Activated naive CD8-positive, alpha-beta T cell (primary cell): ENCODE measurements around the gene FEV.
A peak's percentile ranks its signal among the peaks of the same experiment; 100 is the strongest.

Source experiments
- H3K27ac Mint-ChIP-seq: one replicate; pipeline ENCODE4 v1.8.0; 2021; ENCODE audit warnings: mixed read lengths
- H3K27me3 Mint-ChIP-seq: one replicate; pipeline ENCODE4 v1.8.0; 2021; ENCODE audit warnings: mixed read lengths
- H3K36me3 Mint-ChIP-seq: one replicate; pipeline ENCODE4 v1.8.0; 2021; ENCODE audit warnings: mixed read lengths
- H3K4me1 Mint-ChIP-seq: one replicate; pipeline ENCODE4 v1.8.0; 2021; ENCODE audit warnings: low read depth, mixed read lengths
- H3K4me3 Mint-ChIP-seq: one replicate; pipeline ENCODE4 v1.8.0; 2021; ENCODE audit warnings: mild to moderate bottlenecking, mixed read lengths
- H3K9me3 Mint-ChIP-seq: one replicate; pipeline ENCODE4 v1.8.0; 2021; ENCODE audit warnings: low read depth, mixed read lengths

Gene FEV

GRCh38 chr2:218979846-218980734 is 4.9 kb downstream of the FEV start:
- no peaks in the 10 kb centered on the region for H3K36me3 Mint-ChIP-seq
- H3K9me3 Mint-ChIP-seq: no peaks in the 10 kb centered on the region
- peak overlapping the region; percentile 79 for H3K4me3 Mint-ChIP-seq
- H3K27me3 Mint-ChIP-seq: peaks cover 43% of the 10 kb centered on the region
- H3K27ac Mint-ChIP-seq: no peak overlapping the region
- peaks cover 35% of the 10 kb centered on the region for H3K4me1 Mint-ChIP-seq

- Mint-ChIP-seq H3K9me3 (no peaks in the 10 kb centered on the region), H3K36me3 (no peaks in the 10 kb centered on the region), H3K4me1 (peaks cover 6% of the 10 kb centered on the region), H3K27ac (no peak overlapping the region), H3K4me3 (no peak overlapping the region), H3K27me3 (peaks cover 42% of the 10 kb centered on the region)
Measured at GRCh38 chr2:218975060-218975777, 9.8 kb downstream of the FEV start.

GRCh38 chr2:218970894-218971293 is 14.1 kb downstream of the FEV start:
- peaks cover 4% of the 10 kb centered on the region for H3K9me3 Mint-ChIP-seq
- no peaks in the 10 kb centered on the region for H3K36me3 Mint-ChIP-seq
- H3K27me3 Mint-ChIP-seq: peaks cover 31% of the 10 kb centered on the region
- H3K27ac Mint-ChIP-seq: no peak overlapping the region
- H3K4me1 Mint-ChIP-seq: no peaks in the 10 kb centered on the region
- H3K4me3 Mint-ChIP-seq: no peak overlapping the region

GRCh38 chr2:218964041-218964771 is 20.8 kb downstream of the FEV start:
- Mint-ChIP-seq H3K4me3 (no peak overlapping the region), H3K36me3 (no peaks in the 10 kb centered on the region), H3K9me3 (no peaks in the 10 kb centered on the region), H3K4me1 (peaks cover 7% of the 10 kb centered on the region), H3K27me3 (peaks cover 37% of the 10 kb centered on the region), H3K27ac (no peak overlapping the region)

GRCh38 chr2:218963601-218964000 is 21.4 kb downstream of the FEV start:
- no peaks in the 10 kb centered on the region for H3K36me3 Mint-ChIP-seq
- H3K4me3 Mint-ChIP-seq: no peak overlapping the region
- peaks cover 39% of the 10 kb centered on the region for H3K27me3 Mint-ChIP-seq
- no peaks in the 10 kb centered on the region for H3K9me3 Mint-ChIP-seq
- peaks cover 10% of the 10 kb centered on the region for H3K4me1 Mint-ChIP-seq
- H3K27ac Mint-ChIP-seq: no peak overlapping the region

- no peak overlapping the region for H3K27ac Mint-ChIP-seq
- H3K4me3 Mint-ChIP-seq: no peak overlapping the region
- H3K9me3 Mint-ChIP-seq: no peaks in the 10 kb centered on the region
- H3K4me1 Mint-ChIP-seq: peaks cover 10% of the 10 kb centered on the region
- H3K36me3 Mint-ChIP-seq: no peaks in the 10 kb centered on the region
- peaks cover 43% of the 10 kb centered on the region for H3K27me3 Mint-ChIP-seq
Measured at GRCh38 chr2:218962859-218963492, 22.0 kb downstream of the FEV start.

GRCh38 chr2:218961651-218962570 is 23.1 kb downstream of the FEV start:
- no peaks in the 10 kb centered on the region for H3K36me3 Mint-ChIP-seq
- H3K27ac Mint-ChIP-seq: no peak overlapping the region
- no peak overlapping the region for H3K4me3 Mint-ChIP-seq
- peaks cover 49% of the 10 kb centered on the region for H3K27me3 Mint-ChIP-seq
- peaks cover 10% of the 10 kb centered on the region for H3K4me1 Mint-ChIP-seq
- no peaks in the 10 kb centered on the region for H3K9me3 Mint-ChIP-seq

GRCh38 chr2:218961229-218961628 is 23.8 kb downstream of the FEV start:
- H3K27me3 Mint-ChIP-seq: peaks cover 49% of the 10 kb centered on the region
- H3K36me3 Mint-ChIP-seq: no peaks in the 10 kb centered on the region
- no peaks in the 10 kb centered on the region for H3K9me3 Mint-ChIP-seq
- H3K4me3 Mint-ChIP-seq: peak overlapping the region; percentile 6
- H3K27ac Mint-ChIP-seq: no peak overlapping the region
- peaks cover 10% of the 10 kb centered on the region for H3K4me1 Mint-ChIP-seq

- H3K27ac Mint-ChIP-seq: no peak overlapping the region
- H3K27me3 Mint-ChIP-seq: peaks cover 46% of the 10 kb centered on the region
- no peaks in the 10 kb centered on the region for H3K36me3 Mint-ChIP-seq
- H3K4me3 Mint-ChIP-seq: peak overlapping the region; percentile 71
- no peaks in the 10 kb centered on the region for H3K9me3 Mint-ChIP-seq
- H3K4me1 Mint-ChIP-seq: peaks cover 10% of the 10 kb centered on the region
Measured at GRCh38 chr2:218960309-218961165, 24.4 kb downstream of the FEV start.

- H3K4me1 Mint-ChIP-seq: peaks cover 10% of the 10 kb centered on the region
- no peak overlapping the region for H3K27ac Mint-ChIP-seq
- H3K36me3 Mint-ChIP-seq: no peaks in the 10 kb centered on the region
- H3K9me3 Mint-ChIP-seq: no peaks in the 10 kb centered on the region
- no peak overlapping the region for H3K4me3 Mint-ChIP-seq
- H3K27me3 Mint-ChIP-seq: peaks cover 47% of the 10 kb centered on the region
Measured at GRCh38 chr2:218959761-218960308, 25.1 kb downstream of the FEV start.

- H3K36me3 Mint-ChIP-seq: no peaks in the 10 kb centered on the region
- H3K27ac Mint-ChIP-seq: no peak within 1 kb of the TSS
- H3K4me3 Mint-ChIP-seq: peak within 1 kb of the TSS; percentile 73
- peaks cover 44% of the 10 kb centered on the region for H3K27me3 Mint-ChIP-seq
- no peaks in the 10 kb centered on the region for H3K9me3 Mint-ChIP-seq
- peaks cover 10% of the 10 kb centered on the region for H3K4me1 Mint-ChIP-seq
Measured at GRCh38 chr2:218959141-218959731, 25.7 kb downstream of the FEV start, which contains the start of gene CDK5R2. Gene CDK5R2, plus strand, starts transcription at chr2:218959666. Its CDS starts 155 bp downstream, at chr2:218959821.

- H3K4me1 Mint-ChIP-seq: peaks cover 10% of the 10 kb centered on the region
Measured at GRCh38 chr2:218958276-218958675, 26.7 kb downstream of the FEV start.

More at GRCh38 chr2:218958276-218958675, 26.7 kb downstream of the FEV start:
- Mint-ChIP-seq H3K4me3 (no peak overlapping the region), H3K36me3 (no peaks in the 10 kb centered on the region), H3K27ac (no peak overlapping the region), H3K9me3 (no peaks in the 10 kb centered on the region), H3K27me3 (peaks cover 37% of the 10 kb centered on the region)
